ENCODE results near the gene TF.
"Not testable (repeated sequence)": the region's sequence is repeated elsewhere in the genome, so short reads cannot be mapped to it uniquely, and the experiment has no call there.

TF gene

GRCh38 chr3:133713347-133713746, 32.8 kb upstream of the TF start:
- DNase-seq (ENCODE audit: extremely low spot score), result no peak
- ChIA-PET POLR2A (no interaction called here), CTCF (no interaction called here)
- TF ChIP-seq TARDBP (IDR thresholded peaks at IDR 0.05), result no peak
- TF ChIP-seq LEF1 (IDR thresholded peaks at IDR 0.05; ENCODE audit: borderline replicate concordance), result no peak
- no peak for TF ChIP-seq ZNF384 (IDR thresholded peaks at IDR 0.05)
- no peak for TF ChIP-seq ARNT (IDR thresholded peaks at IDR 0.05)
- no peak for TF ChIP-seq SP1 (IDR thresholded peaks at IDR 0.05)
- TF ChIP-seq, protein P1, sequence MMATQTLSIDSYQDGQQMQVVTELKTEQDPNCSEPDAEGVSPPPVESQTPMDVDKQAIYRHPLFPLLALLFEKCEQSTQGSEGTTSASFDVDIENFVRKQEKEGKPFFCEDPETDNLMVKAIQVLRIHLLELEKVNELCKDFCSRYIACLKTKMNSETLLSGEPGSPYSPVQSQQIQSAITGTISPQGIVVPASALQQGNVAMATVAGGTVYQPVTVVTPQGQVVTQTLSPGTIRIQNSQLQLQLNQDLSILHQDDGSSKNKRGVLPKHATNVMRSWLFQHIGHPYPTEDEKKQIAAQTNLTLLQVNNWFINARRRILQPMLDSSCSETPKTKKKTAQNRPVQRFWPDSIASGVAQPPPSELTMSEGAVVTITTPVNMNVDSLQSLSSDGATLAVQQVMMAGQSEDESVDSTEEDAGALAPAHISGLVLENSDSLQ (IDR thresholded peaks at IDR 0.05), result no peak
- no peak for TF ChIP-seq NFRKB (IDR thresholded peaks at IDR 0.05)
- no peak for TF ChIP-seq FOXA1 (IDR thresholded peaks at IDR 0.05)
- TF ChIP-seq FOXM1 (IDR thresholded peaks at IDR 0.05; ENCODE audit: borderline replicate concordance), result no peak

- DNase-seq (ENCODE audit: extremely low spot score), result no peak
- POLR2A ChIA-PET, result no interaction called here
- CTCF ChIA-PET, result no interaction called here
- no peak for TF ChIP-seq FOXA1 (IDR thresholded peaks at IDR 0.05)
- no peak for TF ChIP-seq NFRKB (IDR thresholded peaks at IDR 0.05)
- no peak for TF ChIP-seq BHLHE40 (IDR thresholded peaks at IDR 0.05; ENCODE audit: borderline replicate concordance)
- TF ChIP-seq TARDBP (IDR thresholded peaks at IDR 0.05), result no peak
- TF ChIP-seq HDGF (IDR thresholded peaks at IDR 0.05; ENCODE audit: borderline replicate concordance), result no peak
- TF ChIP-seq FOXK2 (IDR thresholded peaks at IDR 0.05), result no peak
- TF ChIP-seq LEF1 (IDR thresholded peaks at IDR 0.05; ENCODE audit: borderline replicate concordance), result no peak
- no peak for TF ChIP-seq CTBP1 (IDR thresholded peaks at IDR 0.05; ENCODE audit: borderline replicate concordance)
- TF ChIP-seq SUZ12 (IDR thresholded peaks at IDR 0.05), result no peak
- TF ChIP-seq ZNF384 (IDR thresholded peaks at IDR 0.05), result no peak
- no peak for TF ChIP-seq ARNT (IDR thresholded peaks at IDR 0.05)
- TF ChIP-seq SP1 (IDR thresholded peaks at IDR 0.05), result no peak
- TF ChIP-seq, protein P1 (IDR thresholded peaks at IDR 0.05), result no peak
- TF ChIP-seq L3MBTL2 (conservative IDR thresholded peaks at IDR 0.05), result no peak
- no peak for TF ChIP-seq ELF4 (IDR thresholded peaks at IDR 0.05)
- no peak for TF ChIP-seq FOXM1 (IDR thresholded peaks at IDR 0.05; ENCODE audit: borderline replicate concordance)
Observed at GRCh38 chr3:133717424-133717823, 28.8 kb upstream of the TF start.

GRCh38 chr3:133722935-133723334, 23.3 kb upstream of the TF start:
- CTCF ChIA-PET, result interaction anchor here (0.7 kb wide), 1 partner anchor 42 kb away, joined by 4 read pairs; no protein-coding TSS in a partner anchor

GRCh38 chr3:133730993-133731392, 15.2 kb upstream of the TF start:
- POLR2A ChIA-PET, result no interaction called here
- TF ChIP-seq FOXM1 (IDR thresholded peaks at IDR 0.05; ENCODE audit: borderline replicate concordance) (no peak), FOXK2 (IDR thresholded peaks at IDR 0.05) (no peak), NFRKB (IDR thresholded peaks at IDR 0.05) (no peak), CTBP1 (IDR thresholded peaks at IDR 0.05; ENCODE audit: borderline replicate concordance) (no peak), SP1 (IDR thresholded peaks at IDR 0.05) (no peak), FOXA1 (IDR thresholded peaks at IDR 0.05) (no peak), BHLHE40 (IDR thresholded peaks at IDR 0.05; ENCODE audit: borderline replicate concordance) (no peak), ARNT (IDR thresholded peaks at IDR 0.05) (no peak), L3MBTL2 (conservative IDR thresholded peaks at IDR 0.05) (no peak), HDGF (IDR thresholded peaks at IDR 0.05; ENCODE audit: borderline replicate concordance) (no peak), ELF4 (IDR thresholded peaks at IDR 0.05) (no peak), LEF1 (IDR thresholded peaks at IDR 0.05; ENCODE audit: borderline replicate concordance) (no peak), SUZ12 (IDR thresholded peaks at IDR 0.05) (no peak), TARDBP (IDR thresholded peaks at IDR 0.05) (no peak), ZNF384 (IDR thresholded peaks at IDR 0.05) (no peak)
- TF ChIP-seq, protein P1 (IDR thresholded peaks at IDR 0.05), result no peak
- no peak for DNase-seq (ENCODE audit: extremely low spot score)
- CTCF ChIA-PET, result no interaction called here

More at GRCh38 chr3:133722935-133723334, 23.3 kb upstream of the TF start:
- POLR2A ChIA-PET, result no interaction called here
- TF ChIP-seq ARNT (IDR thresholded peaks at IDR 0.05), result no peak
- TF ChIP-seq FOXK2 (IDR thresholded peaks at IDR 0.05), result no peak
- no peak for TF ChIP-seq TARDBP (IDR thresholded peaks at IDR 0.05)
- TF ChIP-seq HDGF (IDR thresholded peaks at IDR 0.05; ENCODE audit: borderline replicate concordance), result no peak
- DNase-seq (ENCODE audit: extremely low spot score), result no peak

DNA sequence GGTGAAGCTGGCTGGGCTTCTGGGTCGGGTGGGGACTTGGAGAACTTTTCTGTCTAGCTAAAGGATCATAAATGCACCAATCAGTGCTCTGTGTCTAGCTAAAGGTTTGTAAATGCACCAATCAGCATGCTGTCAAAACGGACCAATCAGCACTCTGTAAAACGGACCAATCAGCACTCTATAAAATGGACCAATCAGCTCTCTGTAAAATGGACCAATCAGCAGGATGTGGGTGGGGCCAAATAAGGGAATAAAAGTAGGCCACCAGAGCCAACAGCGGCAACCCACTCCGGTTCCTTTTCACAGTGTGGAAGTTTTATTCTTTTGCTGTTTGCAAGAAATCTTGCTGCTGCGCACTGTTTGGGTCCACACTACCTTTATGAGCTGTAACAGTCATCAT, 14.0 kb upstream of the TF start:
- CTCF ChIA-PET; POLR2A ChIA-PET; DNase-seq (ENCODE audit: extremely low spot score): not testable (repeated sequence)

DNA sequence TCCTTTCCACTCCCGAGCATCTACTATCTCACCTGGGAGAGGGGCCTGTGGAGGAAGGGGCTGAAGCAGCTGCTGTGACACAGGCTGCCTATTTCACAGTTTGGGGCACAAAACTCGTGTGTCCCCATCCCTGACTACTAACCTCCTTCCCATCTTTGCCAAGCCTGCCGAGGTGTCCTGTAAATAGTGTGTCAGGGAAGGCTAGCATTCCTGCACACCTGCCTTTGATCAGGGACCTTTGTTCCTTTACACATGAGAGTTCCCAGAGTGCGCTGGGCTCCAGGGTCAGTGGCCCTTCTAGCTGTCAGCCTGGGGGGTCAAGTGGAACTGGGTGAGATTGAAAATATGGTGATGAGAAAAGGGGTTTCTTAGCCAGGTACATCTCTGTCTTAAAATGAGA, 13.0 kb upstream of the TF start:
- POLR2A ChIA-PET, result no interaction called here
- TF ChIP-seq FOXM1 (IDR thresholded peaks at IDR 0.05; ENCODE audit: borderline replicate concordance) (no peak), L3MBTL2 (conservative IDR thresholded peaks at IDR 0.05) (no peak), FOXA1 (IDR thresholded peaks at IDR 0.05) (no peak)
- CTCF ChIA-PET, result no interaction called here
- no peak for DNase-seq (ENCODE audit: extremely low spot score)

GRCh38 chr3:133734305-133734704, 11.9 kb upstream of the TF start:
- CTCF ChIA-PET, result no interaction called here
- TF ChIP-seq, protein P1 (IDR thresholded peaks at IDR 0.05), result no peak
- TF ChIP-seq L3MBTL2 (conservative IDR thresholded peaks at IDR 0.05), result no peak
- no peak for TF ChIP-seq FOXA1 (IDR thresholded peaks at IDR 0.05)
- TF ChIP-seq BHLHE40 (IDR thresholded peaks at IDR 0.05; ENCODE audit: borderline replicate concordance), result no peak
- no peak for TF ChIP-seq ZNF384 (IDR thresholded peaks at IDR 0.05)
- no peak for TF ChIP-seq TARDBP (IDR thresholded peaks at IDR 0.05)
- no peak for TF ChIP-seq SUZ12 (IDR thresholded peaks at IDR 0.05)
- POLR2A ChIA-PET, result no interaction called here
- no peak for DNase-seq (ENCODE audit: extremely low spot score)

Data from HEK293T (cell line).